ENCODE measurements around the gene GH1. TPM values are rescaled to one million over a fixed set of nuclear protein-coding genes. Genes with fewer than 3 reads are reported as not detected.

The GH1 gene
- not detected in 2 replicates for total RNA-seq

DNA sequence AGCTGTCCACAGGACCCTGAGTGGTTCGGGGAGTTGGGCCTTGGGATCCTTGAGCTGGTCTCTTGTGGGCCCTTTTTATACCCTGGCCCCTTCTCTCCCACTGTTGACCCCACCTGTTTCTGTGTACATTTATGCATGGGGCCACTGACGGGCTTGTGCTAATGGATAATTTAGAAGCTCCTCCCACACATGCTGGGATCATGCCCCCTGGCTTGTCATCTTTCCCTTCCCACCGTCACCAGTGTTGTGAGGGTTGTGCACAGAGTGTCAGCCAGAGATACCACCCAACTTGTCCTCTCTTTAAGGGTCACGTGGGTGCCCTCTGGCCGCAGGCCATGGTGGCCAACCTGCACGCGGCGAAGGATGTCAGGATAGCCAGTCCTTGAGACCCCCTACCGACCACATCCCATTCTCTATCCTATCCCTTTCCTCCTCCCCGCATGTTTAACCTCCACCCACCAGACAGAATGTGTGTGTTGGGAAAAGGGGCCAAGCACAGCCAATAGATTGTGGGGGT lies at the start of gene GH1:
TSS of gene GH1 (minus strand) at position 51 of the 517 bp plus-strand sequence. CDS start 63 bp downstream, outside the sequence.

GRCh38 chr17:63931981-63932561 lies 13.4 kb upstream of the GH1 start, which contains the start of gene CD79B:
Gene CD79B (minus strand): TSS chr17:63932331. CDS start chr17:63932261, 70 bp downstream.

GRCh38 chr17:63911041-63911635 lies 7.5 kb downstream of the GH1 start, which contains the start of gene CSHL1:
Gene CSHL1 (minus strand): TSS chr17:63911258. CDS start chr17:63911196, 62 bp downstream.

GRCh38 chr17:63896524-63897354 lies 21.9 kb downstream of the GH1 start, which contains the start of gene CSH1:
Gene CSH1 (minus strand): TSS chr17:63896574. CDS start chr17:63896511, 63 bp downstream.

DNA sequence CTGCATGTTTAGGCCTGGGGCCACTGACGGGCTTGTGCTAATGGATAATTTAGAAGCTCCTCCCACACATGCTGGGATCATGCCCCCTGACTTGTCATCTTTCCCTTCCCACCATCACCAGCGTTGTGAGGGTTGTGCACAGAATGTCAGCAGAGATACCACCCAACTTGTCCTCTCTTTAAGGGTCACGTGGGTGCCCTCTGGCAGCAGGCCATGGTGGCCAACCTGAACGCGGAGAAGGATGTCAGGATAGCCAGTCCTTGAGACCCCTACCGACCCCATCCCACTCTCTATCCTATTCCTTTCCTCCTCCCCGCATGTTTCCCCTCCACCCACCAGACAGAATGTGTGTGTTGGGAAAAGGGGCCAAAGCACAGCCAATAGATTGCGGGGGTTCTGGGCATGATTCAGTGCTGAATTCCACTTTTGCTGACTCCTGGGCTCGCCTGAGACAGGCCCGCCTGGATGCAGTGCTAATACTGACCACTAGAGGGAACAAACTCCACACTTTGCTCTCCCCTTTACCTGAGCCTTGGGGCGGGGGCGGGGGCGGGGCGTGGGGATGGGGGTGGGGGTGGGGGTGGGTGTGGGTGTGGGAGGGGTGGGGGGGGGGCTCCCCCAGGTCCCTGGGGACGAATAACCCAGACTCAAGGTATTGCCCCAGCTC lies 36.6 kb downstream of the GH1 start, which contains the start of gene GH2:
TSS of gene GH2 (minus strand) at position 10 of the 667 bp plus-strand sequence. CDS start 143 bp downstream, outside the sequence.

GRCh38 chr17:63873577-63873976 lies 45.1 kb downstream of the GH1 start, which contains the start of gene CSH2:
Gene CSH2 (minus strand): TSS chr17:63873677. CDS start chr17:63873614, 63 bp downstream.

Other genes starting within 250 kb of the GH1 start
- 13.9 and 16.3 TPM in 2 replicates for gene LIMD2, start 218.7 kb downstream of the GH1 start, total RNA-seq
- gene STRADA, start 177.0 kb downstream of the GH1 start, total RNA-seq: 13.6 and 18.1 TPM in 2 replicates
- 27.9 and 38.9 TPM in 2 replicates for gene CCDC47, start 145.2 kb downstream of the GH1 start, total RNA-seq
- gene DDX42, start 144.7 kb downstream of the GH1 start, total RNA-seq: 28.0 and 46.6 TPM in 2 replicates
- 50.2 and 65.2 TPM in 2 replicates for gene PSMC5, start 91.4 kb downstream of the GH1 start, total RNA-seq
- 45.5 and 48.1 TPM in 2 replicates for gene FTSJ3, start 91.2 kb downstream of the GH1 start, total RNA-seq
- 212 and 236 TPM in 2 replicates for gene SMARCD2, start 76.2 kb downstream of the GH1 start, total RNA-seq
- not detected in 2 replicates for gene CSH2, start 45.2 kb downstream of the GH1 start, total RNA-seq
- not detected in 2 replicates for gene GH2, start 36.9 kb downstream of the GH1 start, total RNA-seq
- not detected in 2 replicates for gene CSH1, start 22.3 kb downstream of the GH1 start, total RNA-seq
- gene CSHL1, start 7.6 kb downstream of the GH1 start, total RNA-seq: not detected in 2 replicates
- not detected in 2 replicates for gene CD79B, start 13.5 kb upstream of the GH1 start, total RNA-seq
- under 0.01 TPM in 1 of 2 replicates, not detected in the other for gene SCN4A, start 54.1 kb upstream of the GH1 start, total RNA-seq
- gene PRR29, start 79.5 kb upstream of the GH1 start, total RNA-seq: 0.82 and 3.8 TPM in 2 replicates
- 0.70 and 0.77 TPM in 2 replicates for gene ICAM2, start 101.8 kb upstream of the GH1 start, total RNA-seq
- 7.1 and 13.9 TPM in 2 replicates for gene ERN1, start 211.3 kb upstream of the GH1 start, total RNA-seq